PC-3 (cell line): Measurements from ENCODE around the gene GMDS. TPM values are rescaled to one million over a fixed set of nuclear protein-coding genes. Genes with fewer than 3 reads are reported as not detected.
A peak's percentile ranks its signal among the peaks of the same experiment; 100 is the strongest.

ENCODE experiments used
- ATAC-seq: fragments of 200-7000 bp; cut with Tn5 transposase; 2 replicates; pipeline ENCODE4 v1.9.1; 2020; ENCODE audit warnings: mild to moderate bottlenecking, moderate library complexity
- BruUV-seq: library from RNA; stranded (reverse); fragments of 400-500 nt; replicated peaks from 2 replicates; lab custom pipeline; 2021; lab: Mats Ljungman, UMichigan
- CTCF ChIA-PET: fragments of 300-600 bp; sonication (Branson Sonifier 250); formaldehyde crosslinking; loops from one replicate; lab custom pipeline; 2022; ENCODE audit warnings: antibody characterized with exemption; lab: Charles Lee
- POLR2A ChIA-PET: fragments of 300-600 bp; sonication (Branson Sonifier 250); formaldehyde crosslinking; loops from one replicate; lab custom pipeline; 2022; ENCODE audit warnings: antibody characterized with exemption; ENCODE audit not compliant: unreplicated experiment; lab: Charles Lee
- DNase-seq: peaks from one replicate; pipeline ENCODE4 v3.0.0-alpha.2; 2015
- H2AFZ ChIP-seq: fragments of 300-600 bp; sonication (generic); 2 replicates; pipeline ENCODE4 v1.6.0; 2016; ENCODE audit warnings: antibody characterized with exemption, low read length
- H3F3A ChIP-seq: fragments of 300-600 bp; sonication (generic); one replicate; pipeline ENCODE4 v1.6.0; 2017; ENCODE audit warnings: antibody characterized with exemption, low read length, control low read depth, mild to moderate bottlenecking; ENCODE audit not compliant: unreplicated experiment
- H3K27ac ChIP-seq: fragments of 300-600 bp; sonication (generic); 2 replicates; pipeline ENCODE4 v1.5.1; 2016; ENCODE audit warnings: mild to moderate bottlenecking, low read length
- H3K27me3 ChIP-seq: fragments of 300-600 bp; sonication (generic); 2 replicates; pipeline ENCODE4 v1.6.1; 2016; ENCODE audit warnings: low read length, mixed read lengths
- H3K36me3 ChIP-seq: fragments of 300-600 bp; sonication (generic); 2 replicates; pipeline ENCODE4 v1.6.1; 2016; ENCODE audit warnings: low read depth, mixed run types, low read length, mixed read lengths
- H3K4me1 ChIP-seq: fragments of 300-600 bp; sonication (generic); 2 replicates; pipeline ENCODE4 v1.5.1; 2016; ENCODE audit warnings: low read length; ENCODE audit not compliant: insufficient read depth
- H3K4me2 ChIP-seq: fragments of 300-600 bp; sonication (generic); 2 replicates; pipeline ENCODE4 v1.6.0; 2016; ENCODE audit warnings: low read length
- H3K4me3 ChIP-seq: fragments of 300-600 bp; sonication (generic); 2 replicates; pipeline ENCODE4 v1.5.1; 2016; ENCODE audit warnings: mild to moderate bottlenecking, low read length, mixed read lengths
- H3K79me2 ChIP-seq: fragments of 300-600 bp; sonication (generic); 2 replicates; pipeline ENCODE4 v1.6.1; 2017; ENCODE audit warnings: low read length, mixed read lengths
- H3K9ac ChIP-seq: fragments of 300-600 bp; sonication (generic); 2 replicates; pipeline ENCODE4 v1.6.0; 2016; ENCODE audit warnings: mild to moderate bottlenecking, low read length
- H3K9me2 ChIP-seq: fragments of 300-600 bp; sonication (generic); replicated peaks from 2 replicates; pipeline ENCODE4 v1.6.1; 2016; ENCODE audit warnings: mixed run types, low read length, mixed read lengths
- H3K9me3 ChIP-seq: fragments of 300-600 bp; sonication (generic); 2 replicates; pipeline ENCODE4 v1.6.1; 2016; ENCODE audit warnings: low read length, mixed read lengths
- H4K20me1 ChIP-seq: fragments of 300-600 bp; sonication (generic); 2 replicates; pipeline ENCODE4 v1.6.1; 2016; ENCODE audit warnings: low read length, mixed read lengths
- EZH2 ChIP-seq: fragments of 300-600 bp; sonication (generic); IDR thresholded peaks from one replicate; pipeline ENCODE4 v1.6.1; 2017; ENCODE audit warnings: antibody characterized with exemption, mild to moderate bottlenecking, low read length; ENCODE audit not compliant: unreplicated experiment
- EZH2phosphoT487 ChIP-seq: fragments of 300-600 bp; sonication (generic); IDR thresholded peaks from 2 replicates; pipeline ENCODE4 v1.6.1; 2018; ENCODE audit warnings: mild to moderate bottlenecking, antibody characterized with exemption, low read length, borderline replicate concordance
- intact Hi-C: fragments of 100-400 bp; cut with micrococcal nuclease; formaldehyde crosslinking; loops from 2 replicates; pipeline ENCODE4 v1.9.0; 2023
- total RNA-seq: library from RNA; depleted of rRNA; stranded (reverse); fragments of >200 nt; gene quantifications from 2 replicates; pipeline ENCODE4 v1.2.3, GENCODE V29; 2014
- TF ChIP-seq, protein P1 (sequence below): fragments of 300-600 bp; sonication (generic); conservative IDR thresholded peaks from 2 replicates; pipeline ENCODE4 v1.5.1; 2017; ENCODE audit warnings: antibody characterized with exemption, low read depth, mild to moderate bottlenecking, low read length

Gene GMDS
- total RNA-seq, 1 experiment from 2014 or later = 18.3 TPM

DNA sequence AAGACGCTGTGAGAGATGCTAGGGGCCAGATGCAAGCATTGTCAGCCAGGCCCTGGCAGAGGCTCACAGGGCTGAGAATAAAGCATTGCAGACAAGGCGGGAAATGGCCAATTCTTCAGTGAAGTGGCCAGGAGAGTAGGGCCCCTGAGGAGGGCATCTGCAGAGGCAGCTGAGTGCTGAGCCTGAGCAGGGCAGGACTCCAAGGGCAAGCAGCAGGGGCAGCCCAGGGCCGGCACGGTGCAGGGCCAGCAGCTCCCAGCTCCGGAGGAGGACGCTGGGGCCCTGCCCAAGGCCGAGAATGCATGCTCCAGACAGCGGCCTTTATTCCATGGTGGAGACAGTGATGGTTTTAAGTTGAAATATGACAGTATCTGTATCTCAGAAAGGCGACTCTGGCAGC is 330.2 kb downstream of the GMDS start:
- ChIA-PET POLR2A (no interaction called here), CTCF (no interaction called here)
- TF ChIP-seq EZH2 (no peak), EZH2phosphoT487 (no peak)
- TF ChIP-seq, protein P1, sequence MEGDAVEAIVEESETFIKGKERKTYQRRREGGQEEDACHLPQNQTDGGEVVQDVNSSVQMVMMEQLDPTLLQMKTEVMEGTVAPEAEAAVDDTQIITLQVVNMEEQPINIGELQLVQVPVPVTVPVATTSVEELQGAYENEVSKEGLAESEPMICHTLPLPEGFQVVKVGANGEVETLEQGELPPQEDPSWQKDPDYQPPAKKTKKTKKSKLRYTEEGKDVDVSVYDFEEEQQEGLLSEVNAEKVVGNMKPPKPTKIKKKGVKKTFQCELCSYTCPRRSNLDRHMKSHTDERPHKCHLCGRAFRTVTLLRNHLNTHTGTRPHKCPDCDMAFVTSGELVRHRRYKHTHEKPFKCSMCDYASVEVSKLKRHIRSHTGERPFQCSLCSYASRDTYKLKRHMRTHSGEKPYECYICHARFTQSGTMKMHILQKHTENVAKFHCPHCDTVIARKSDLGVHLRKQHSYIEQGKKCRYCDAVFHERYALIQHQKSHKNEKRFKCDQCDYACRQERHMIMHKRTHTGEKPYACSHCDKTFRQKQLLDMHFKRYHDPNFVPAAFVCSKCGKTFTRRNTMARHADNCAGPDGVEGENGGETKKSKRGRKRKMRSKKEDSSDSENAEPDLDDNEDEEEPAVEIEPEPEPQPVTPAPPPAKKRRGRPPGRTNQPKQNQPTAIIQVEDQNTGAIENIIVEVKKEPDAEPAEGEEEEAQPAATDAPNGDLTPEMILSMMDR = no peak
- Histone ChIP-seq H3K27ac (no peak overlapping the region), H3K4me2 (no peak overlapping the region), H3K4me3 (no peak overlapping the region), H3K9me3 (no peaks in the 10 kb centered on the region), H3K27me3 (no peaks in the 10 kb centered on the region), H2AFZ (no peak overlapping the region), H3K9ac (no peak overlapping the region), H4K20me1 (no peaks in the 10 kb centered on the region), H3K79me2 (no peaks in the 10 kb centered on the region), H3K36me3 (no peaks in the 10 kb centered on the region), H3K9me2 (no peaks in the 10 kb centered on the region), H3F3A (peaks cover 10% of the 10 kb centered on the region), H3K4me1 (peaks cover 41% of the 10 kb centered on the region)
- intact Hi-C loops = loop anchor here (10.0 kb wide), 2 partner anchors 190 to 230 kb away; no protein-coding TSS in a partner anchor
- no TSS peak for BruUV-seq
- ATAC-seq (no peak), DNase-seq (no peak)

DNA sequence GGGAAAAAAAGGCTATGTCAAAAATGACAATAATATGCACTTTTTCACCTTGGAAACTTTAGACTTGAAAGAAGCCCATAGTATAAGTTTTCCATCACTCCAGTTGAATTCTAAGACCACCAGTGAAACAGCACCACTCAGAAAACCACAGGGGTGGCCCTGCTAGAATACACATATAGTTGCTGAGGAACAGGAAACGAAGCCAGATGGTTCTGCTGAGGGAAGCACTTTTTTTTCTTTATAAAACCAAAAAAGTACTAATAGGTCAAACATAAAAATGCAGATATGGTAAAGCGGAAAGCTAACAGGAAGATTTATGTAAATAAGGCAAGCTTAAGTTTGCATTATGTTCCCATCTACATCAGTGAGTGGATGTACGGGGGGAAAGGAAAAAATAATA is 331.8 kb downstream of the GMDS start:
- Histone ChIP-seq H3K36me3 (no peaks in the 10 kb centered on the region), H3K27ac (no peak overlapping the region), H4K20me1 (no peaks in the 10 kb centered on the region), H3K79me2 (no peaks in the 10 kb centered on the region), H3F3A (peaks cover 10% of the 10 kb centered on the region), H3K4me3 (no peak overlapping the region), H3K4me1 (peaks cover 48% of the 10 kb centered on the region), H2AFZ (no peak overlapping the region), H3K4me2 (no peak overlapping the region), H3K9ac (no peak overlapping the region), H3K9me2 (no peaks in the 10 kb centered on the region), H3K9me3 (no peaks in the 10 kb centered on the region), H3K27me3 (no peaks in the 10 kb centered on the region)
- no TSS peak for BruUV-seq
- POLR2A ChIA-PET = no interaction called here
- intact Hi-C loops = loop anchor here (5.0 to 10.0 kb wide), 3 partner anchors 191 to 301 kb away; no protein-coding TSS in a partner anchor
- ATAC-seq = no peak
- no peak for DNase-seq
- TF ChIP-seq EZH2 = no peak
- TF ChIP-seq, protein P1 = no peak
- TF ChIP-seq EZH2phosphoT487 = no peak
- CTCF ChIA-PET = no interaction called here

DNA sequence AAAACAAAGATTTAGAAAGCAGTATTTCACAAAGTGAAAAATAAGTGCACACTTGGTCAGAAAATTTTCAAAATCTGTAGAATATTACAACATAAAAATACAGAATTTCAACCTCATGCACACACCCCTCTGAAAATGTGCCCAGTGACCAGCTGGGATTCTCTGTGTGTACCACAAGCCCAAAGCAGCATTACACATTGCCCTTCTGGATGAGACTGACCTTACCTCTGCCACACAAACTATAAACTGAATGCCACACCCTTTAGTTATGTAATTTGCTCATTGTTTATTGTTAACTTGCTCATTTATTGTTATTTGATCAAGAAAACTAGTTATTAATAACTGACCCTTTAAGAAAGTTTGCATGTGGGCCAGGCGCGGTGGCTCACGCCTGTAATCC is 332.7 kb downstream of the GMDS start:
- TF ChIP-seq EZH2 (no peak), EZH2phosphoT487 (no peak)
- TF ChIP-seq, protein P1 = no peak
- CTCF ChIA-PET = no interaction called here
- no peaks in the 10 kb centered on the region for H3K36me3 ChIP-seq
- H3K27me3 ChIP-seq = no peaks in the 10 kb centered on the region
- no peak overlapping the region for H3K27ac ChIP-seq
- H3K9ac ChIP-seq = no peak overlapping the region
- peaks cover 10% of the 10 kb centered on the region for H3F3A ChIP-seq
- no peaks in the 10 kb centered on the region for H4K20me1 ChIP-seq
- peak; percentile 53 for DNase-seq
- no peaks in the 10 kb centered on the region for H3K9me3 ChIP-seq
- peaks cover 43% of the 10 kb centered on the region for H3K4me1 ChIP-seq
- POLR2A ChIA-PET = no interaction called here
- intact Hi-C loops = loop anchor here (5.0 to 10.0 kb wide), 3 partner anchors 192 to 300 kb away; no protein-coding TSS in a partner anchor
- no TSS peak for BruUV-seq
- no peak overlapping the region for H3K4me3 ChIP-seq
- ATAC-seq = peak; percentile 25
- H2AFZ ChIP-seq = no peak overlapping the region
- H3K9me2 ChIP-seq = no peaks in the 10 kb centered on the region
- no peak overlapping the region for H3K4me2 ChIP-seq
- H3K79me2 ChIP-seq = no peaks in the 10 kb centered on the region
